GM21381 (cell line): ENCODE results near the gene SRPK3.
"Not testable (repeated sequence)": the region's sequence is repeated elsewhere in the genome, so short reads cannot be mapped to it uniquely, and the experiment has no call there.

Source experiments
- ATAC-seq: cut with Tn5 transposase; IDR thresholded peaks from one replicate; pipeline ENCODE4 v1.9.1; 2021; ENCODE audit warnings: mild to moderate bottlenecking, moderate library complexity; ENCODE audit not compliant: unreplicated experiment

Gene SRPK3

DNA sequence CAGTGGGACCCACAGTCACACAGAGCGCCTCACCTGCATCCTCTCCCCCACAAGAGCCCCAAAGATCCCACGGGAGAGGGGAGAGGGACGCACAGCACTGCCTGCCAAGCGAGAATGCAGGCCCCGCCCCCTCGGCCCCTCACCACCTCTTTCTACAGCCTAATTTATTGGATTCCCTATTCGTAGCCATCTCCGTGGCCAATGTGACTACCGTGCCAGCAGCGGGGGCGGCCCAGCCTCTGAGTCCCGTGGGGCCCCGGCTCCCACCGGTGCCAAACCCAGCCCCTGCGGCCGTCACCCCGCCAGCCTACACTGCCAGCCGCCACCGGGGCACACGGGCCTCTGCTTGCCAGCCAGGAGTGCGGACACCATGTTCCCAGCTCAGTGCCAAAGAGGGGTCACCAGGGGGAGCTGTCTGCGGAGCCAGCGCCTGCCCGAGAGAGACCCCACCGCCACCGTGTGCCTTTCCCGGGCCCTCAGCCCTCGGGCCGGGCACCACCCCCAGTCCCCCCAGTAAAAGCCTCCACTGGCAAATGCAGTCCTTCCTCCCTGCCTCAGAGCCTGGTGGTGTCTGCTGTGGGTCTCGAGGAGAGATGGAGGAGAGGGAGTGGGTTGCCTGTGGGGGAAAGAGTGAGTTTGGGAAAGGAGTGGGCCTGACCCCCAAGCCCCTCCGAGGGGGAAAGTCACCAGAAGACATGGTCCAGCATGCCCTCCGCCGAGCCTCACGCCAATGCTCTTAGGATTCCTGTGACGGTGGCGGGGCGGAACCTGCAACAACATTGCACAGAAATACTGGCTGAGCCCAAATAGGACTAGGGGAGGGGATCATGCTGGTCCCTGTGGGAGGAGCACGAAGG, 36.4 kb upstream of the SRPK3 start:
- no peak for ATAC-seq

GRCh38 chrX:153745067-153745433, 35.8 kb upstream of the SRPK3 start:
- not testable (repeated sequence) for ATAC-seq

DNA sequence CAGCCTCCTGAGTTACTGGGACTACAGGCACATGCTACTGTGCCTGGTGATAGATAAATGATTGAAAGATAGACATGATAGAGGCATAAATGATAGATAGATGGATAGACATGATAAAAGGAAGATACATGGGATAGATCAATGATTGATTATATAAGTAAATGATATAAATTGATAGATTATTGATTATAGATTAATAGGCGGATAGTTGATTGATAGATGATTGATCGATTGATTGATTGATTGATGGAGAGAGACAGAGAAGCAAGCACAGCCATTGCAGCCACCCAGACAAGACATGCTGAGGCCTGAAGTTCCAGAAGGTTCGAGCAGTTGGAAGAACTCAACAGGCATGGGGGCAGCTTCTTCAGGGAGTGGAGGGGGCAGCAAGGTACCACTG, 34.5 kb upstream of the SRPK3 start:
- no peak for ATAC-seq

DNA sequence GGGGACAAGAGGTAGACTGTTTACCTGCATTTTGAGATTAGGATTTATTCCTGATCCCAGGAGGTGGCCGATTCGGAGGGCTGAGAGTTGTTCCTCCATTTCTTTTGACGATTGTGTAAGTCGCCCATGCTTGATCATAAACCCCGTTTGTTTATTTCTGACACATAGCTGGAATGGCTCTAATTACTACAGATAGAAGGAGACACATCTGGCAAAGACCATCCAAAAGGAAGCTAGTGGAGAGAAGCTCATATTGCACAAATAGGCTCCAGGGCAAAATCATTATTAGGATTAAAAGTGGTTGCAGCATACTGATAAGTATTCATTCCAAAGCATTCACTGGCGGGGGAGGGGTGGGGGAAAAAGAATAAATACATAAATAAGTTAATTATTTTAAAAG, 33.9 kb upstream of the SRPK3 start:
- not testable (repeated sequence) for ATAC-seq

GRCh38 chrX:153749017-153749416, 31.8 kb upstream of the SRPK3 start:
- ATAC-seq: not testable (repeated sequence)

GRCh38 chrX:153750127-153750774, 30.6 kb upstream of the SRPK3 start:
- ATAC-seq: no peak

DNA sequence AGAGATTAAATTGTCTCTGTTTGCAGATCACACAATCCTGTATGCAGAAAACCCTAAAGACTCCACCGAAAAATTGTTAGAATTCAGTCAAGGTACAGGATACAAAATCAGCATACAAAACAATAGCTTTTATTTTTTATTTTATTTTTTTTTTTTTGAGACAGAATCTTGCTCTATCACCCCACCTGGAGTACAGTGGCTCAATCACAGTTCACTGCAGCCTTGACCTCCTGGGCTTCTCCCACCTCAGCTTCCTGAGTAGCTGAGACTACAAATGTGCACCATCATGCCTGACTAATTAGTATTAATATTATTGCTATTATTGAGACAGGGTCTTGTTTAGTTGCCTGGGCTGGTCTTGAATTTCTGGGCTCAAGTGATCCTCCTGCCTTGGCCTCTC, 25.7 kb upstream of the SRPK3 start:
- no peak for ATAC-seq

DNA sequence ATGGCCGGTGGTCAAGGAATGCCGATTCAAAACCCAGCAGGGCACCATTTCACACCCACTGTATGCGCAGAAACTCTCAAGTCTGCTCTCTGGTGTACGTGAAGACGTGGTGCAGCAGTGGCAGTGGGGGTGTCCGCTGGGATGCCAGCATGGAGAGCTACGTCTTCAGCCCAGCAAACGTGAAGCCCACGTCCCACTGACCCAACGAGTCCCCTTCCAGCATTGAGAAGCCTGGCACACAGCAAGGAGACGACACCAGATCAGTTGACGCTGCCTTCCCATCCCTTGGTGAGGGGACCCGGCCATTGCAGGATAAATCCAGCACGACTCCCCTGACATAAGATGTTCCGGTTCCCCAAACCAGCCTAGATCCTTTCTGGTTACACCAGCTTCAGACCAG, 19.0 kb upstream of the SRPK3 start:
- ATAC-seq: no peak

- no peak for ATAC-seq
Observed at GRCh38 chrX:153762626-153763173, 18.1 kb upstream of the SRPK3 start.

GRCh38 chrX:153763298-153763932, 17.4 kb upstream of the SRPK3 start:
- ATAC-seq: no peak

GRCh38 chrX:153763989-153764755, 16.7 kb upstream of the SRPK3 start, which contains the start of gene PLXNB3:
PLXNB3 (plus strand) TSS chrX:153764249; CDS start chrX:153765536, 1,287 bp downstream.
- ATAC-seq: no peak

DNA sequence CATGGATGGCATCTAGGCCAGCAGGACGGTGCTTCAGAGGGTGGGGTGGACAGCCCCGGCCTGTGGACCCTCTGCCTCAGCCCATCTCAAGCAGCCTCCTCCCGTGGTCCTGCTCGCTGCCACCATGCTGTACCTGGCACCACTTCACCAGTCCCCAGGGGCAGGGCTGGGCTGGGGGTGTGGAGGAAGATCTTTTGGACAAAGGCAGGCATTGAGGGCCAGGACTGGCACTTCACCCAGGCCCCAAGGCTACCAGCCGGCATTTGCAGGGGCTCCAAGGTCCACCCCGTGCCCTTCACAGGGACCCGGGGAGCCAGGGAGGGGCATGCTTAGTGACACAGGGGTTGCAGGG, 16.1 kb upstream of the SRPK3 start:
- ATAC-seq: no peak

- no peak for ATAC-seq
Observed at GRCh38 chrX:153765138-153766079, 15.4 kb upstream of the SRPK3 start.

DNA sequence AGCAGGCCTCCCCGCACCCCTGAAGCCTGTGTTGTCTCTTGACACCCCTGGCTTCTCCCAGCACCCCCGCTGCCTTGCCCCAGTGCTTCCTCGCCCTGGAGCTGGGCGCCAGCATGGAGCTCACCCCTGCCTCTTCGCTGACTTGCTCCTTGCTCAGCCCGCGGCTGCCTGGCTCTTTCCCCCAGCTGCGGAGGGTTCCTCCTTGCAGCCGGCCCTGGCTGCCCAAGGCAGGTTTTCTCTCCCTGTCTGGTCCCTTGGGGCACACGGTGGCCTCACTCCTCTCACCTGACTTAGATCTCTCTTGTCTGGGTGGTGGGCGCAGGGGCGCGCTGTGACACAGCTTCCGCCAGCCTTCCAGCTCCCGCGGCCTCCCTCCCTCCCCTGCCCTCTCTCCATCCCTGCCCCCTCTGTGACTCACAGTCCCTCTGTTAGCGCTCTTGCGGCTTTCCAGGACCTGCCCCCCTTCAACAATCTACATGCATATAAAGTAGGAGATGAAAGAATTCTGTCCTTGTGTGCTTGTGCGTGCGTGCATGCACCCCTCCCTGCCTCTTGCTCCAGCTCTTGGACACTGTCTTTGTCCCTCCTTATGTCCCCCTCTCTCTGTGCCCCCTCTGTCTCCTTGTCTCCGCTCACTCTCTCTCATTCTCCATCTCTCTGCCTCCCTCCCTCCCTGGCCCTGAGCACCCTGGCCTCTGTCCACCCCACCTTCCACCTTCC, 14.6 kb upstream of the SRPK3 start:
- ATAC-seq: no peak

DNA sequence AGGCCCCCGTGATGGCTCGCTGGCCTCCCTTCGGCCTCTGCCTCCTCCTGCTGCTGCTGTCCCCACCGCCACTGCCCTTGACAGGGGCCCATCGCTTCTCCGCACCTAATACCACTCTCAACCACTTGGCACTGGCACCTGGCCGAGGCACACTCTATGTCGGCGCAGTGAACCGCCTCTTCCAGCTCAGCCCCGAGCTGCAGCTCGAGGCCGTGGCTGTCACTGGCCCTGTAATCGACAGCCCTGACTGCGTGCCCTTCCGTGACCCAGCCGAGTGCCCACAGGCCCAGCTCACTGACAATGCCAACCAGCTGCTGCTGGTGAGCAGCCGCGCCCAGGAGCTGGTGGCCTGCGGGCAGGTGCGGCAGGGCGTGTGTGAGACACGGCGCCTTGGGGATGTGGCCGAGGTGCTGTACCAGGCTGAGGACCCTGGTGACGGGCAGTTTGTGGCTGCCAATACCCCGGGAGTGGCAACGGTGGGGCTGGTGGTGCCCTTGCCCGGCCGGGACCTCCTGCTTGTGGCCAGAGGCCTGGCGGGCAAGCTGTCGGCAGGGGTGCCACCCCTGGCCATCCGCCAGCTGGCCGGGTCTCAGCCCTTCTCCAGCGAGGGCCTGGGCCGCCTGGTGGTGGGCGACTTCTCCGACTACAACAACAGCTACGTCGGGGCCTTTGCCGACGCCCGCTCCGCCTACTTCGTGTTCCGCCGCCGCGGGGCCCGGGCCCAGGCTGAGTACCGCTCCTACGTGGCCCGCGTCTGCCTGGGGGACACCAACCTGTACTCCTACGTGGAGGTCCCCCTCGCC, 13.8 kb upstream of the SRPK3 start:
- no peak for ATAC-seq

GRCh38 chrX:153767674-153768055, 13.2 kb upstream of the SRPK3 start:
- no peak for ATAC-seq

- no peak for ATAC-seq
Observed at GRCh38 chrX:153768311-153769157, 12.3 kb upstream of the SRPK3 start.
